Stimulated activated CD8-positive, alpha-beta memory T cell treated with anti-CD3 and anti-CD28 coated beads, Interleukin-7, amount 100 ng/mL, for 1 hour (primary cell): ENCODE results near the gene PTPRC.
A peak's percentile ranks its signal among the peaks of the same experiment; 100 is the strongest.

ENCODE experiments used
- DNase-seq, 2 donors: peaks; one replicate each; pipeline ENCODE4 v3.0.0-alpha.2; 2020; ENCODE audit warnings: low read depth in 2 of 2

PTPRC gene

DNA sequence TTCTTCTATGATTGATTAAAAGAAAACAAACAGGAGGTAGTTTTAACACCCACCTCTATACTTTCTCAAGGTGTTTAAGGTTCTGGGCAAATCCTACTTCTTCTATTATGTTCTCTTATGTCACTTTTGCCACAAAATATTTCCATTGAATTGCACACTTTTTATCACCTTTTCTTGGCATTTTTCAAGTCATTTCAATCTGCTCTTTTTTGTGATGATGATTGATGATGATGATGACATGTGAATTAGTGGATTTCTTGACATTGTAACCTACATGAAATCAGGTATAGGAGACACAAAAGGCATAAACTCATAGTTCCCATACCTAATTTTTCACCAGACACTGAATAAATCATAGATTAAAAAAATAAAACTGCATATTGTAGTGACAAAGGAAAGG, 4.1 kb downstream of the PTPRC start:
- no peak for DNase-seq

- DNase-seq, result no peak
Measured at GRCh38 chr1:198643808-198644207, 5.0 kb downstream of the PTPRC start.

GRCh38 chr1:198647055-198647454, 8.2 kb downstream of the PTPRC start:
- DNase-seq, result no peak

DNA sequence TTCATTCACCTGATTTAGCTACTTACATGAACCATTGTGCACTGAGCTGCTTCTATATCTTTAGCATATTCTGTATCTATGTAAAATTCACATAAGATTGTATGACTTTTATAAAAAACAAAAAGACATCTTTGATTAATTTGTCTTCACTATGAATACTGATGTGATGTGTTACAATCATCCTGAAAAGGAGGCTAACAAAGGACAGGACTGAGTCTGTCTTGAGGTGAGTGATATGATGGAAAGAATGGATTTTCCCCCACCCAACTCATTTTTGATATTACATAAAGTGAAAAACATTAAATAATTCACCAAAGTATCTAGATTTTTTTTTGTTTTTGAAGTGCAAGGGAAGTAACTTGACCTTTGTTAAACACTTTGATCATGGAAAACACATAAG, 9.8 kb downstream of the PTPRC start:
- no peak for DNase-seq

DNA sequence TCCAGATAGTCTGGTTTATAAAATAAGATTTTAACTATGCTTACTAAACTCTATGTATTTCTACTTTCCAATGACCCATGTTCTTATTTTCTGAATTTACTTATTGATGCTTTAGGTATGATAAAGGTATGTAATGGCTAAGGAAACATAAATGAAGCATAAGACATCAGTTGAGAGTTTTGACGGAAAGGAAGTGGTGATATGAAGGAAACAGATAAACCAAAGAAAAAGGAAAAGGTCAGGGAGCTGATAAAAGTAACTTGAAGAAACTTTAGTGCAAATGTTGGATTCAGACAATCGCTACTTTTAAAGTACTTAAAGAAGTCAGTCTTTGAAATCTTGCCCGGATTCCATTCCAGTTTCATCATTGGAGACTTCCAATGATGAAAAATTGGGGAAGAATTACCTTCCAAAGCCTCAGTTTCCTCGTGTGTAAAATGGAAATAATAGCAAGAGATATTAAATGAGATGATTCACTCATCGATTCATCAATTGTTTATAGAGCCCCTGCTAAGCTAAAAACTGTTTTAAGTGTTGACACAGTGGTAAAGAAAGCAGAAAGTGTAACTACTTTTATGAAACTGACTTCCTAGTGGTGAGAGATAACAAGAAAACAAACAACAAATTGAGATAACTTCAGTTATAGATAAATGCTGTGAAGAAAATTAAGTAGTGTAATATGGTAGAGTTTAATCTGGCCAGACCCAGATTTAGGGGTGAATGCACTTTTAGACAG, 10.6 kb downstream of the PTPRC start:
- no peak for DNase-seq

- no peak for DNase-seq
Measured at GRCh38 chr1:198649968-198650338, 11.1 kb downstream of the PTPRC start.

DNA sequence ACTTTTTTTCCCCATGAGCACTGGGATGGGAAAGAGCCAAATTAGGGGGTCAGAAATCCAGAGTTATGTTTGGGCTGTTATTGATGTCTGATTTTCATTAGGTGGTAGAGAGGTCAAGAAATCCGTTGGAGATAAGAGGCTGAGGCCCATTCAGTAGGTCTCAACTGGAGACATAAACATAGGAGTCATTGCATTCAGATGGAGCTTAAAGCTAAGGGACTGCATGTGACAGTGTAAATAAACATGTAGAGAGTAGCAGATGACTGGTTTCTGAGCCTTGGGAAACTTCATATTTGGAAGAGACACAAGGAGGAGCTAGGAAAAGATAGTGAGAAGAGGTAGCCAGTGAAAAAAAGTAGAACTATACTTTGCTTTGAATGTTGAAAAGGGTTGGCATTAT, 11.7 kb downstream of the PTPRC start:
- DNase-seq, result no peak

GRCh38 chr1:198651650-198652400, 13.0 kb downstream of the PTPRC start:
- DNase-seq, result no peak

GRCh38 chr1:198653808-198654413, 15.1 kb downstream of the PTPRC start:
- DNase-seq, result no peak

- no peak for DNase-seq
Measured at GRCh38 chr1:198655459-198656121, 16.8 kb downstream of the PTPRC start.

DNA sequence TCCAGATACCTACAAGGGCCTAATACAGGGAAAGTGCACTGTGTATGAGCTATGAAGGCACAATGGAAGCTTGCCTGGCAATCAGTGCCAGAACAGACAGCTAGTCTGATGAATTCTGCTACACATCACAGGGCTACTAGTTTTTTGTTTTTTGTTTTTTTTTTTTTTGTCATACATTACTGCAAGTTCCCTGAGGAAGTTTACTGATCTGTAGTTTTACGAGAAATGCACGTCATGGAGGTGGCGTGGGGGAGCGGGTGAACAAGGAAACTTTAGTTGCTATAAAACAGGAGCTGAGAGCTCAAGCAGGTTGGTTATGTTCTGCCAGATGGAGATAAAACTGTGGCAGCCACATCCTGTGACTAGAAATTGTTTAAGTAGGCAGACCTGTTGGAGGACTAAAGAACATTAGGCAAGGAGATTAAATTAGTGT, 17.7 kb downstream of the PTPRC start:
- peak; percentile 53 to 69 for DNase-seq

- no peak for DNase-seq
Measured at GRCh38 chr1:198657550-198658064, 18.8 kb downstream of the PTPRC start.

DNA sequence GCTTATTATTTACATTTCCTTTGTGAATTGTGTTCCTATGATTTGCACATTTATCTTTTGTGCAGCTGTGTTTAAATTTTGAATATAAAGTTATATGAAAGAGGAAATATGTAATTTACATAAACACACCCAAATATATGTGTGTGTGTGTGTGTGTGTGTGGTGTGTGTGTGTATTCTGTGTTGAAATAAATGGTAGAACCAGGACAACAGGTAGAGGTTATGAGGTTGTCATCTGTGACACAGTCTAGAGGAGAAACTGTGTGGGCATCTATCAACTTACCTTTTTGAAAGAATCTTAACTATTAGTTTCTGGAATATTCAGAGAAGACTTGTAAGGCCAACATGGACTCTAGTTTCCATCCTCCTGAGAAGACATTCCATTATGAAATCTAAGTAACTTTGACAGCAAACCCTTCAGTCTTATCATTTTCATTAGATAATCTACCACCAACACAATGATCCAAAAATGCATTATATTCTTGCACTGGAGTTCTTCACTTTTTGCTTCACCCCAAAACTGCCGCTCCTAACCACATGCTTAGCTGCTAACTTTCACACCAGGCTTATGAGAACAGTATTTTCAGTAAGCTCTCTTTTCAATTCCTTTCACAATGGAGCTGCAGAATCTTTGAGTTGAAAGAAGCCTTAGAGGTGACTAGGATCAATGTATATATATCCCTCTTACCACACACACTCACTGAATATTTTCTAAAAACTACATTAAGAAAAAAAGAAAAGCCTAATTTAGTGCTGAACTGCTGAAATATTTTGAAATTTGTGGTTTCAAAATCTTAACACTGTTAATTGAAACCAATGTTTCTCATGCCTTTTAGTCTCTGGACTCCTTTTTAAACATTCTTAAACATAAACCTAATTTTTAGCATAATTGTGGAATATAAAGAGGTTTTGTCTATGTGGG, 21.8 kb downstream of the PTPRC start:
- DNase-seq, result no peak

DNA sequence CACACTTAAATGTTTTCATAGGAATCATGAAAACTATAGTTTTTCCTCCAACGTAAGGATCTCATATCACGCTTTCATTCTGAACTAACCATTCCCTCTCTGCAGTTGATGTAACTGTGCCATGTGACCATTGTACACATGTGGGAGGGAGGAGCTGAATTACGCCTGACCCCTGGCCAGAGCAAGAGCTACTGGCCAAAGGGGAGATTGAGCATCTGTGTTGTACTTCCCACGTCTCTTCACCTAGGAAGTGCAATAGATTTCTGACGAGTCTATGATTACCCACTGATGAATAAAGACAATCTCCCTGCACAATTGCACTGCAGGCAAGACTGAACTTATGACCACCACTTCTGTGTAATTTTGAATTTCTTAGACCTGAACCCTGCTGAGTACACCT, 24.0 kb downstream of the PTPRC start:
- DNase-seq, result no peak

- no peak for DNase-seq
Measured at GRCh38 chr1:198664068-198664788, 25.4 kb downstream of the PTPRC start.

DNA sequence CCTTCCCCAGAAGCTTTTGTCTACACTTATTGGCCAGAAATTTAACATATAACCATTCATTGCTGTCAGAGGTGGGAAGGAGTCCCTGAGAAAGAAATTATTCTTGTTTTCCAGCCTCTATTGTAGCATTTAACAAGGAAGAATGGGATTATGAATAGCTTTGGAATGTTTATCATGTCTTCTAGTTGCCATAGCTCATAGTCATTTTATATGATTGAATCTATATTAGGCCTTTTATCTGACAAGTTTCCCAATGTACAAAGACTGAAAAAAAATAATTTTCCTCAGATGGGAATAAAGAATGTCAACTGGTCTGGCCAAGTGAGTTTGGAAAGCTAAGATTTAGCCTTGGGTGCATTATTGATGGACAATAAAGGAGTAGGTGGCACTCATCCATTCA, 28.3 kb downstream of the PTPRC start:
- no peak for DNase-seq

- DNase-seq, result no peak
Measured at GRCh38 chr1:198667807-198668206, 29.0 kb downstream of the PTPRC start.

DNA sequence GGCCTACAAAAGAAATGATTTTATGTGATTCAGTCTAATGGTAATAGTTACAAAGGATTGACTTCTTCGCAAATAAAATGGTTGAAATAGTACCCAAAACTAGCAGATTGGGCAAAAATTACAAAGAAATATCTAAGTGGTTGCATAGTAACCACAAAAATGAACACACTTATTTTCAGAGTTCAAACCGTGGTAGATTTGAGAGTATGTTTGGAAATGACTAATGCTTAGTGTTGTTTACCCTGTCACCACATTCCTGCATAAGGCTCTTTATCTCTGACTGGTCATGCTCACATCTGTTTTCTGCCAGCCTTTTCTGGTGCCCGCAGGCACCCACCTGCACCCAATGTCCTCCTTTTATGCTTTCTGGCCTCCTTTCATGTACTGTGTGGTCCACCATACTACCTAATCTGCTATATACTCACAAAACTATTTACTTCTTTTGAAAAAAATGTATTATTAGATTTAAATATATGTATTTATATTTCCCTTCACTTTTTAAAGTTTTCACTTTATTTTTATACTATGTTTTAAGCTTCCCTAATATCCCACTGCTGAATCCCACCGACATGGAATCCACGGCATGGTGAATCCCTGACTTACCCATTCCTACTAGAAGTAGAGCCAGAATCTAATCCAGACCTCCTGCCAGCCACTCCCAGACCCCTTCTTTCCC, 30.3 kb downstream of the PTPRC start:
- DNase-seq, result no peak

DNA sequence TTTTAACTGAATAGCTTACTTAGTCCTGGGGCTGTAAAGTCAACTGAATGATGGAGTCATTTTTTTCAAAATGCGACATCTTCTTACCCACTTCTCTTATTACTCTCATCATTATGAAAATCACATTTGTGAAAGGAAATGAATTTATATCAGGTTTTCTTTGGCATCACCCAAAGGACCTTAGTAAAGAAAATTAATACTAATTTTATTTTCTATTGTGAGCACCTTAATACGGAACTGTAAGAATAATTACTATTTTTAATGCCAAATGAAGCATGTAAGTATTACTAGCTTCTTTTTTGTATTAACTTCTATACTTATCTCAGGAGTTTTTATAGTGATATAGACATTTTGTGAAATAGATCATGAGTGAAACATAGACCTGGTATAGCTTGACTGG, 30.9 kb downstream of the PTPRC start:
- no peak for DNase-seq

DNA sequence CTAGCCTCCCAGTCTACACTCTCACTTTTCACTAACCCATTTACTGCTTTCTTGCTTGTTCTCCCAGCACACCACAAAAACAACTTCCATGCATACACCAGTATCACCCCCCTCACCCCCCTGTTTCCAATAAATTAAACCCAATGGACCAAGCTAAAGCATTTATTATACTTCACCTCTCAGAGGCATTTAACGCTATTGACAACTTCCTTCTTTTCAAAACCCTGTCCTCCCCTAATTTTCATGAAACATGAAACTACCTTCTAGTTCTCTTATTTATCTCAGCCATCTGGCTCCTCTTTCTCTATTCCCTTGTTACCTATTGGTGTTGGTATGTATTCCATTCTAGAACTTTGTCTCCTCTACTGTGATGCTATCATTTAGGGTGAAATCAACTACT, 32.3 kb downstream of the PTPRC start:
- no peak for DNase-seq
